B cell (primary cell): Measurements from ENCODE around the gene TMEM163. TPM values are rescaled to one million over a fixed set of nuclear protein-coding genes. Genes with fewer than 3 reads are reported as not detected.

ENCODE experiments used
- ATAC-seq: fragments of 200-7000 bp; cut with Tn5 transposase; one replicate; pipeline ENCODE4 v1.10.0; 2021; ENCODE audit warnings: low read depth, mild to moderate bottlenecking, moderate number of reproducible peaks, moderate library complexity
- CTCF ChIA-PET: fragments of 350-600 bp; sonication (Branson Sonifier 250); formaldehyde crosslinking; loops from one replicate; lab custom pipeline; 2021; ENCODE audit warnings: antibody characterized with exemption, inconsistent platforms; lab: Charles Lee
- POLR2A ChIA-PET: fragments of 350-600 bp; sonication (Branson Sonifier 250); formaldehyde crosslinking; loops from one replicate; lab custom pipeline; 2021; ENCODE audit warnings: antibody characterized with exemption; lab: Charles Lee
- DNase-seq: peaks from one replicate; pipeline ENCODE4 v3.0.0; 2013
- H2AFZ ChIP-seq: 2 replicates; pipeline ENCODE4 v1.6.1; 2012; ENCODE audit warnings: mild to moderate bottlenecking, low read depth, low read length; ENCODE audit not compliant: insufficient read depth, poor library complexity, severe bottlenecking
- H3K27ac ChIP-seq, 2 donors: 1 replicate in 1 of 2; 2 replicates in 1 of 2; pipeline ENCODE4 v1.5.1; 2012 to 2013; ENCODE audit warnings: low read length in 2 of 2, mild to moderate bottlenecking in 2 of 2, moderate library complexity in 1 of 2
- H3K27me3 ChIP-seq, 4 experiments: fragments of 200-600 bp in 1 of 4; sonication (generic) in 1 of 4; replicated peaks in 1 of 4; 1 replicate in 2 of 4; 2 replicates in 2 of 4; pipeline versions ENCODE4 v1.6.1 to v1.7.0; 2013 to 2016; ENCODE audit warnings: low read length in 3 of 4, mild to moderate bottlenecking in 2 of 4, mixed read lengths in 1 of 4, moderate library complexity in 1 of 4; ENCODE audit not compliant: insufficient read depth in 4 of 4, control insufficient read depth in 3 of 4; ENCODE audit errors: control extremely low read depth in 1 of 4
- H3K36me3 ChIP-seq, 2 experiments: replicated peaks in 1 of 2; 1 replicate in 1 of 2; 2 replicates in 1 of 2; pipeline versions ENCODE4 v1.6.1 to v1.7.1; 2013; ENCODE audit warnings: low read length in 1 of 2; ENCODE audit not compliant: insufficient read depth in 2 of 2, control insufficient read depth in 1 of 2; ENCODE audit errors: control extremely low read depth in 1 of 2, extremely low read depth in 1 of 2
- H3K4me1 ChIP-seq, 2 donors: fragments of 200-600 bp in 1 of 2; sonication (generic) in 1 of 2; 1 replicate in 1 of 2; 2 replicates in 1 of 2; pipeline versions ENCODE4 v1.5.1 to v1.6.1; 2013 to 2017; ENCODE audit warnings: low read length in 2 of 2; ENCODE audit not compliant: control insufficient read depth in 2 of 2, insufficient read depth in 2 of 2
- H3K4me2 ChIP-seq: replicated peaks from 2 replicates; pipeline ENCODE3; 2012; ENCODE audit warnings: mild to moderate bottlenecking, low read depth, low read length; ENCODE audit not compliant: poor library complexity, severe bottlenecking
- H3K4me3 ChIP-seq, 5 experiments: fragments of 200-600 bp in 1 of 5; sonication (generic) in 1 of 5; 1 replicate in 3 of 5; 2 replicates in 2 of 5; pipeline versions ENCODE4 v1.5.1 to v1.7.0; 2011 to 2016; ENCODE audit warnings: low read length in 4 of 5, mild to moderate bottlenecking in 4 of 5, low read depth in 2 of 5, control low read depth in 1 of 5, moderate library complexity in 1 of 5; ENCODE audit not compliant: insufficient read depth in 1 of 5; ENCODE audit errors: control extremely low read depth in 1 of 5, extremely low read depth in 1 of 5
- H3K79me2 ChIP-seq: fragments of 200-600 bp; sonication (generic); one replicate; pipeline ENCODE4 v1.6.0; 2016; ENCODE audit warnings: low read length; ENCODE audit not compliant: control insufficient read depth, insufficient read depth
- H3K9ac ChIP-seq: fragments of 200-600 bp; sonication (generic); 2 replicates; pipeline ENCODE4 v1.6.1; 2017; ENCODE audit warnings: mild to moderate bottlenecking, low read length, moderate library complexity
- H3K9me3 ChIP-seq, 3 donors: one replicate each; pipeline versions ENCODE4 v1.6.1 to v1.7.1; 2013; ENCODE audit warnings: low read length in 2 of 3; ENCODE audit not compliant: control insufficient read depth in 2 of 3, insufficient read depth in 1 of 3; ENCODE audit errors: control extremely low read depth in 1 of 3
- H4K20me1 ChIP-seq: 2 replicates; pipeline ENCODE4 v1.6.0; 2012; ENCODE audit warnings: mild to moderate bottlenecking, low read length; ENCODE audit not compliant: insufficient read depth, control insufficient read depth, poor library complexity, severe bottlenecking
- H3K27ac Mint-ChIP-seq: one replicate; pipeline ENCODE4 v1.8.0; 2021; ENCODE audit warnings: mixed read lengths
- H3K27me3 Mint-ChIP-seq: one replicate; pipeline ENCODE4 v1.8.0; 2021; ENCODE audit warnings: mixed read lengths
- H3K4me1 Mint-ChIP-seq: one replicate; pipeline ENCODE4 v1.8.0; 2021; ENCODE audit warnings: mixed read lengths
- H3K4me3 Mint-ChIP-seq: one replicate; pipeline ENCODE4 v1.8.0; 2021; ENCODE audit warnings: mixed read lengths
- H3K9me3 Mint-ChIP-seq: one replicate; pipeline ENCODE4 v1.8.0; 2022; ENCODE audit warnings: mixed read lengths; ENCODE audit not compliant: insufficient read depth
- CTCF ChIP-seq: fragments of 200-600 bp; IDR thresholded peaks from one replicate; pipeline ENCODE4 v1.8.0; 2022; ENCODE audit warnings: antibody characterized with exemption, mild to moderate bottlenecking
- EZH2 ChIP-seq: IDR thresholded peaks from 2 replicates; pipeline ENCODE4 v1.6.1; 2012; ENCODE audit warnings: borderline replicate concordance, low read depth, mild to moderate bottlenecking, moderate library complexity, low read length; ENCODE audit not compliant: insufficient read depth, poor library complexity, severe bottlenecking
- WGBS: methylation state at CpG from one replicate; pipeline ENCODE4 v1.1.5; 2013; ENCODE audit warnings: missing lambda C conversion rate; ENCODE audit not compliant: insufficient coverage; 5-methylcytosine and 5-hydroxymethylcytosine counted together
- intact Hi-C: fragments of 100-400 bp; cut with micrococcal nuclease; formaldehyde crosslinking; loops from one replicate; pipeline ENCODE4 v1.10.0; 2022
- polyA plus RNA-seq: library from polyadenylated mRNA; depleted of rRNA; stranded (reverse); fragments of >200 nt; gene quantifications from 2 replicates; pipeline ENCODE4 v1.2.3, GENCODE V29; 2012
- total RNA-seq, 2 donors: library from RNA; stranded (reverse); fragments of 120-200 nt in 1 of 2; gene quantifications; 1 replicate in 1 of 2; 2 replicates in 1 of 2; pipeline versions ENCODE4 v1.2.3 to v1.2.4, GENCODE V29; 2013 to 2022

Gene TMEM163
- total and polyA plus RNA-seq, 2 donors (not counting 1 experiment from before 2014, with no cell fraction given), result 2.6 to 5.6 TPM

GRCh38 chr2:134712736-134713135, 6.1 kb downstream of the TMEM163 start:
- Mint-ChIP-seq H3K4me3 (peak overlapping the region; percentile 64), H3K27me3 (peaks cover 13% of the 10 kb centered on the region), H3K4me1 (peaks cover 53% of the 10 kb centered on the region), H3K27ac (peak overlapping the region; percentile 27), H3K9me3 (no peaks in the 10 kb centered on the region)
- H3K4me2 ChIP-seq, result peak overlapping the region; percentile 44
- H2AFZ ChIP-seq, result peak overlapping the region; percentile 26
- ChIA-PET POLR2A (no interaction called here), CTCF (interaction anchor here (1.6 kb wide), 1 partner anchor 70 kb away, joined by 3 read pairs; no protein-coding TSS in a partner anchor)
- peak; percentile 43 for DNase-seq
- H3K27me3 ChIP-seq, result peaks cover 0 to 33% (median 8%) of the 10 kb centered on the region in 4 experiments
- H3K9me3 ChIP-seq, result no peaks in the 10 kb centered on the region
- H3K4me3 ChIP-seq, result peak overlapping the region in 1 of 5 experiments; percentile 23
- no peaks in the 10 kb centered on the region for H3K36me3 ChIP-seq
- no peak overlapping the region for H3K9ac ChIP-seq
- no peaks in the 10 kb centered on the region for H4K20me1 ChIP-seq
- WGBS, result 41% methylated on average over 3 of the region's 4 CpGs
- intact Hi-C loops, result no loop called here
- H3K4me1 ChIP-seq, result peaks cover 18 to 23% of the 10 kb centered on the region in 2 donors
- peak; percentile 43 for ATAC-seq
- TF ChIP-seq CTCF (no peak), EZH2 (no peak)
- no peaks in the 10 kb centered on the region for H3K79me2 ChIP-seq
- H3K27ac ChIP-seq, result no peak overlapping the region

GRCh38 chr2:134712299-134712698, 6.5 kb downstream of the TMEM163 start:
- no peak overlapping the region for H3K27ac Mint-ChIP-seq
- Histone ChIP-seq H3K4me3 (no peak overlapping the region), H3K36me3 (no peaks in the 10 kb centered on the region), H3K9ac (no peak overlapping the region), H3K27me3 (peaks cover 0 to 29% (median 4%) of the 10 kb centered on the region in 4 experiments), H3K79me2 (no peaks in the 10 kb centered on the region), H2AFZ (no peak overlapping the region), H3K27ac (no peak overlapping the region), H3K4me1 (peaks cover 14 to 21% of the 10 kb centered on the region in 2 donors), H3K4me2 (peak overlapping the region; percentile 44), H3K9me3 (no peaks in the 10 kb centered on the region), H4K20me1 (no peaks in the 10 kb centered on the region)
- 17% methylated on average over 3 of the region's 3 CpGs for WGBS
- H3K4me1 Mint-ChIP-seq, result peaks cover 52% of the 10 kb centered on the region
- TF ChIP-seq CTCF (no peak), EZH2 (no peak)
- ATAC-seq (no peak), DNase-seq (no peak)
- H3K9me3 Mint-ChIP-seq, result no peaks in the 10 kb centered on the region
- CTCF ChIA-PET, result interaction anchor here (1.6 kb wide), 1 partner anchor 70 kb away, joined by 3 read pairs; no protein-coding TSS in a partner anchor
- peaks cover 12% of the 10 kb centered on the region for H3K27me3 Mint-ChIP-seq
- H3K4me3 Mint-ChIP-seq, result peak overlapping the region; percentile 64
- POLR2A ChIA-PET, result no interaction called here
- intact Hi-C loops, result no loop called here
